ENCODE measurements around the gene TCF4. TPM values are rescaled to one million over a fixed set of nuclear protein-coding genes. Genes with fewer than 3 reads are reported as not detected.

The TCF4 gene
- total RNA-seq, 4 donors from 2014 or later: 30.3 to 51.1 (median 40.1) TPM

GRCh38 chr18:55202232-55202917 is 385.6 kb downstream of the TCF4 start:
- no peaks in the 10 kb centered on the region for H3K27me3 ChIP-seq
- H3K4me3 ChIP-seq: no peak overlapping the region
- H3K9me3 ChIP-seq: no peaks in the 10 kb centered on the region
- no peaks in the 10 kb centered on the region for H3K36me3 ChIP-seq
- TF ChIP-seq EP300 (IDR thresholded peaks at IDR 0.05; ENCODE audit: low read depth) (no peak), POLR2A (IDR thresholded peaks at IDR 0.05) (no peak), POLR2AphosphoS5 (IDR thresholded peaks at IDR 0.05) (no peak)
- TF ChIP-seq, protein P1, sequence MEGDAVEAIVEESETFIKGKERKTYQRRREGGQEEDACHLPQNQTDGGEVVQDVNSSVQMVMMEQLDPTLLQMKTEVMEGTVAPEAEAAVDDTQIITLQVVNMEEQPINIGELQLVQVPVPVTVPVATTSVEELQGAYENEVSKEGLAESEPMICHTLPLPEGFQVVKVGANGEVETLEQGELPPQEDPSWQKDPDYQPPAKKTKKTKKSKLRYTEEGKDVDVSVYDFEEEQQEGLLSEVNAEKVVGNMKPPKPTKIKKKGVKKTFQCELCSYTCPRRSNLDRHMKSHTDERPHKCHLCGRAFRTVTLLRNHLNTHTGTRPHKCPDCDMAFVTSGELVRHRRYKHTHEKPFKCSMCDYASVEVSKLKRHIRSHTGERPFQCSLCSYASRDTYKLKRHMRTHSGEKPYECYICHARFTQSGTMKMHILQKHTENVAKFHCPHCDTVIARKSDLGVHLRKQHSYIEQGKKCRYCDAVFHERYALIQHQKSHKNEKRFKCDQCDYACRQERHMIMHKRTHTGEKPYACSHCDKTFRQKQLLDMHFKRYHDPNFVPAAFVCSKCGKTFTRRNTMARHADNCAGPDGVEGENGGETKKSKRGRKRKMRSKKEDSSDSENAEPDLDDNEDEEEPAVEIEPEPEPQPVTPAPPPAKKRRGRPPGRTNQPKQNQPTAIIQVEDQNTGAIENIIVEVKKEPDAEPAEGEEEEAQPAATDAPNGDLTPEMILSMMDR (IDR thresholded peaks at IDR 0.05): no peak
- WGBS, 2 donors (ENCODE audit: low coverage in 1 of 2): 87 to 96% methylated on average over 2 of the region's 2 CpGs
- DNase-seq: no peak
- no peaks in the 10 kb centered on the region for H3K4me1 ChIP-seq
- H3K27ac ChIP-seq: no peak overlapping the region
- in situ Hi-C loops (cut with MboI; ENCODE audit: low pct_ligation_motif_present in 1 of 4, low pct_unique_long_range_greater_than_20kb in 1 of 4, low sequenced_read_pairs in 3 of 4): loop anchor here in 1 of 4 donors (25.0 kb wide), 1 partner anchor 1385 kb away; no protein-coding TSS in a partner anchor
- intact Hi-C loops (cut with DNase I; ENCODE audit: low total_unique reads): no loop called here

GRCh38 chr18:55199291-55199963 is 388.6 kb downstream of the TCF4 start:
- 75 to 76% methylated on average over 4 to 7 of the region's 7 CpGs for WGBS, 2 donors (ENCODE audit: low coverage in 1 of 2)
- no peaks in the 10 kb centered on the region for H3K36me3 ChIP-seq

GRCh38 chr18:55195863-55196262 is 392.1 kb downstream of the TCF4 start:
- Histone ChIP-seq H3K36me3 (no peaks in the 10 kb centered on the region), H3K27me3 (no peaks in the 10 kb centered on the region), H3K4me1 (no peaks in the 10 kb centered on the region), H3K27ac (no peak overlapping the region), H3K9me3 (no peaks in the 10 kb centered on the region), H3K4me3 (no peak overlapping the region)
- intact Hi-C loops (cut with DNase I; ENCODE audit: low total_unique reads) (loop anchor here (10.0 kb wide), 1 partner anchor 61 kb away; no protein-coding TSS in a partner anchor), in situ Hi-C loops (cut with MboI; ENCODE audit: low pct_ligation_motif_present in 1 of 4, low pct_unique_long_range_greater_than_20kb in 1 of 4, low sequenced_read_pairs in 3 of 4) (no loop called here)
- TF ChIP-seq POLR2AphosphoS5 (IDR thresholded peaks at IDR 0.05) (no peak), POLR2A (IDR thresholded peaks at IDR 0.05) (no peak), EP300 (IDR thresholded peaks at IDR 0.05; ENCODE audit: low read depth) (no peak)
- TF ChIP-seq, protein P1 (IDR thresholded peaks at IDR 0.05): no peak
- DNase-seq: no peak

More at GRCh38 chr18:55199291-55199963, 388.6 kb downstream of the TCF4 start:
- Histone ChIP-seq H3K9me3 (no peaks in the 10 kb centered on the region), H3K27me3 (no peaks in the 10 kb centered on the region), H3K4me1 (no peaks in the 10 kb centered on the region), H3K27ac (no peak overlapping the region), H3K4me3 (no peak overlapping the region)
- no peak for DNase-seq
- intact Hi-C loops (cut with DNase I; ENCODE audit: low total_unique reads) (loop anchor here (10.0 kb wide), 1 partner anchor 65 kb away; no protein-coding TSS in a partner anchor), in situ Hi-C loops (cut with MboI; ENCODE audit: low pct_ligation_motif_present in 1 of 4, low pct_unique_long_range_greater_than_20kb in 1 of 4, low sequenced_read_pairs in 3 of 4) (no loop called here)
- TF ChIP-seq POLR2A (IDR thresholded peaks at IDR 0.05) (no peak), POLR2AphosphoS5 (IDR thresholded peaks at IDR 0.05) (no peak), EP300 (IDR thresholded peaks at IDR 0.05; ENCODE audit: low read depth) (no peak)
- TF ChIP-seq, protein P1 (IDR thresholded peaks at IDR 0.05): no peak

GRCh38 chr18:55189972-55190371 is 398.0 kb downstream of the TCF4 start:
- Histone ChIP-seq H3K36me3 (no peaks in the 10 kb centered on the region), H3K27ac (no peak overlapping the region), H3K4me1 (no peaks in the 10 kb centered on the region), H3K9me3 (no peaks in the 10 kb centered on the region), H3K4me3 (no peak overlapping the region), H3K27me3 (no peaks in the 10 kb centered on the region)
- DNase-seq: no peak
- TF ChIP-seq EP300 (IDR thresholded peaks at IDR 0.05; ENCODE audit: low read depth): no peak
- TF ChIP-seq, protein P1 (IDR thresholded peaks at IDR 0.05): no peak
- no peak for TF ChIP-seq POLR2AphosphoS5 (IDR thresholded peaks at IDR 0.05)
- TF ChIP-seq POLR2A (IDR thresholded peaks at IDR 0.05): no peak
- intact Hi-C loops (cut with DNase I; ENCODE audit: low total_unique reads): loop anchor here (10.0 kb wide), 1 partner anchor 55 kb away; no protein-coding TSS in a partner anchor
- 48 to 55% methylated on average over 3 of the region's 3 CpGs for WGBS, 2 donors (ENCODE audit: low coverage in 1 of 2)
- in situ Hi-C loops (cut with MboI; ENCODE audit: low pct_ligation_motif_present in 1 of 4, low pct_unique_long_range_greater_than_20kb in 1 of 4, low sequenced_read_pairs in 3 of 4): no loop called here
